Mammary epithelial cell (primary cell): Measurements from ENCODE around the gene IL20RB.

ENCODE experiments used
- EZH2 ChIP-seq: IDR thresholded peaks from 2 replicates; pipeline ENCODE4 v1.6.1; 2012; ENCODE audit warnings: low read length, inconsistent platforms, borderline replicate concordance
- TF ChIP-seq, protein P1 (sequence below), 2 donors: IDR thresholded peaks in 1 of 2; conservative IDR thresholded peaks in 1 of 2; 2 replicates each; pipeline ENCODE4 v1.5.1; 2011 to 2012; ENCODE audit warnings: inconsistent platforms in 2 of 2, low read length in 2 of 2, mild to moderate bottlenecking in 2 of 2, control low read depth in 1 of 2, low read depth in 1 of 2; ENCODE audit not compliant: insufficient read depth in 1 of 2; ENCODE audit errors: extremely low read depth in 1 of 2

GRCh38 chr3:136950623-136951022 is 7.2 kb upstream of the IL20RB start:
- TF ChIP-seq, protein P1, sequence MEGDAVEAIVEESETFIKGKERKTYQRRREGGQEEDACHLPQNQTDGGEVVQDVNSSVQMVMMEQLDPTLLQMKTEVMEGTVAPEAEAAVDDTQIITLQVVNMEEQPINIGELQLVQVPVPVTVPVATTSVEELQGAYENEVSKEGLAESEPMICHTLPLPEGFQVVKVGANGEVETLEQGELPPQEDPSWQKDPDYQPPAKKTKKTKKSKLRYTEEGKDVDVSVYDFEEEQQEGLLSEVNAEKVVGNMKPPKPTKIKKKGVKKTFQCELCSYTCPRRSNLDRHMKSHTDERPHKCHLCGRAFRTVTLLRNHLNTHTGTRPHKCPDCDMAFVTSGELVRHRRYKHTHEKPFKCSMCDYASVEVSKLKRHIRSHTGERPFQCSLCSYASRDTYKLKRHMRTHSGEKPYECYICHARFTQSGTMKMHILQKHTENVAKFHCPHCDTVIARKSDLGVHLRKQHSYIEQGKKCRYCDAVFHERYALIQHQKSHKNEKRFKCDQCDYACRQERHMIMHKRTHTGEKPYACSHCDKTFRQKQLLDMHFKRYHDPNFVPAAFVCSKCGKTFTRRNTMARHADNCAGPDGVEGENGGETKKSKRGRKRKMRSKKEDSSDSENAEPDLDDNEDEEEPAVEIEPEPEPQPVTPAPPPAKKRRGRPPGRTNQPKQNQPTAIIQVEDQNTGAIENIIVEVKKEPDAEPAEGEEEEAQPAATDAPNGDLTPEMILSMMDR (conservative IDR thresholded peaks at IDR 0.05 in 1 of 2, IDR thresholded peaks at IDR 0.05 in 1 of 2; ENCODE audit: extremely low read depth in 1 of 2, insufficient read depth in 1 of 2, low read depth in 1 of 2, low read length in 2 of 2) = no peak
- no peak for TF ChIP-seq EZH2
